D721Med (cell line): ENCODE measurements around the gene EML1.

Experiments
- DNase-seq: peaks from one replicate; pipeline ENCODE4 v3.0.0; 2011; ENCODE audit warnings: low spot score; ENCODE audit not compliant: insufficient read length
- FAIRE-seq: peaks from 2 replicates; lab custom pipeline; 2011; peaks lifted over from hg19 to GRCh38; lab: Jason Lieb, UNC
- CTCF ChIP-seq: IDR thresholded peaks from 2 replicates; pipeline ENCODE4 v1.5.1; 2012; ENCODE audit warnings: mild to moderate bottlenecking, control low read depth; ENCODE audit not compliant: insufficient read depth; ENCODE audit errors: missing control alignments

EML1 gene

GRCh38 chr14:99846808-99847207, 53.6 kb downstream of the EML1 start:
- TF ChIP-seq CTCF = no peak
- no peak for FAIRE-seq
- no peak for DNase-seq

DNA sequence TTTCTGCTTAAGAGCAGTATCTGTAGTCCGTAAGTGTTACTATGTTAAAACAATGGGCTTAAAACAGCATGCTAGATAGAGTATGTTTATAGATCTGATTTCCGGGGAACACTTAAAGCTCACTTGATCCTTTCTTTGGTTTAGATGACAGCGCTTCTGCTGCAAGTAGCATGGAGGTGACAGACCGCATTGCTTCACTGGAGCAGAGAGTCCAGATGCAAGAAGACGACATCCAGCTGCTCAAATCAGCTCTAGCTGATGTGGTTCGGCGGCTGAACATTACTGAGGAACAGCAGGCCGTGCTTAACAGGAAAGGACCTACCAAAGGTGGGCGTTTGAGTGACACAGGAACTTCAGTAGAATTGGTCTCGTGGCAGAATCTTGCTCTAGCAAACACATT, 57.5 kb downstream of the EML1 start:
- no peak for TF ChIP-seq CTCF
- DNase-seq = no peak
- no peak for FAIRE-seq

DNA sequence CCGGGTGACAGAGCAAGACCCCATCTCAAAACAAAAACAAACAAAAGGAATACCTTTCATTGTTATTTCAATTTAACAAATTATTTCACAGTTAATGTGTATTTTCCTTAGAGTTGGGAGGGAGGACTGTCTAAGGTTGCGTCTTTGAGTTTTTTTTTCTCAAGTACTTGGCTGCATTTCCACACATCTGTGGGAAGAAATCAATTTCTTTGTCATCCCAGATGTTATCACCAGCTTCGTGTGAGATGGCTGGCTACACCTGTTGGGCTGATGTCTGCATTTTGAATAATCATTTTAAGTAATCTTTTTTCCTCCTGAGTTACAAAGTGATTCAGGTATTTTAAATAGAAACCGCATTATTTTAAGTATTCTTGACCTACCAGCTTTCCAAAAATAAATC, 59.4 kb downstream of the EML1 start:
- TF ChIP-seq CTCF = no peak
- FAIRE-seq (no peak), DNase-seq (no peak)

DNA sequence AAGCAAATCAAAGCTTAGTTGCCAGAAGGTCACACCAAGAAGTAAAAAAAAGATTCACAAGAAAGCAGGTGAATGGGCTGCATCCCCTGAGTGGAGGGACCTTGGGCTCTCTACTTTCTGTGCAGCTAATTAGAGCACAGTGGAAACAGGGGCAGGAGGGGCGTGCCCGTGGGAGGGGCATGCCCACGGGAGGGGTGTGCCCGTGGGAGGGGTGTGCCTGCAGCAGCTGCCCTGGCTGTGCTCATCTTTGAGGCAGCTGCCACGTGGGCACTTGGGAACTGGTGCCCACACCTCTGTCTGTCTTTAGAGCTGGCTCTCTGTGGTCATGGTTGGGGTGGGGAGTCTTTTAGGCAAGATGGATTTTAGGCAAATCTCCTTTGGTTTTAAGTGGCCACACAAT, 60.0 kb downstream of the EML1 start:
- FAIRE-seq (no peak), DNase-seq (no peak)
- TF ChIP-seq CTCF = no peak

DNA sequence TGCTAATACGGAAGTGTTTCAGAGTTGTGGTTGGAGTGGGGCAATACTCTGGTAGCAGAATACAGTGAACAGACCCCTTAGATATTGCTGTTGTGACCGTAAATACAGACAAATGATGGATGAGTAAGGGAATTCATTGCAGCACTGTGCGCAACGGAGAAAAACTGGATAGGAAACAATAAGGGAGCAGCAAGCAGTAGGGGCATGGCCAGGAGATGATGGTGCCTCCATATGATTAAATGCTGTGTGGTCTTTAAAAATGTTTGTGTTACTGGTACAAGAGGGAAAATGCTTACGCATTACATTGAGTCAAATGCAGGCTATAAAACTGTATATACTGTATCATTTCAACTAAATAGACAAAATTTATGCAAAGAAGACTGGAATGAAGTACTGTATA, 61.6 kb downstream of the EML1 start:
- FAIRE-seq = no peak
- TF ChIP-seq CTCF = no peak

GRCh38 chr14:99855271-99855670, 62.1 kb downstream of the EML1 start:
- no peak for FAIRE-seq
- no peak for DNase-seq
- no peak for TF ChIP-seq CTCF

More for the DNA sequence above, 61.6 kb downstream of the EML1 start:
- DNase-seq = no peak

DNA sequence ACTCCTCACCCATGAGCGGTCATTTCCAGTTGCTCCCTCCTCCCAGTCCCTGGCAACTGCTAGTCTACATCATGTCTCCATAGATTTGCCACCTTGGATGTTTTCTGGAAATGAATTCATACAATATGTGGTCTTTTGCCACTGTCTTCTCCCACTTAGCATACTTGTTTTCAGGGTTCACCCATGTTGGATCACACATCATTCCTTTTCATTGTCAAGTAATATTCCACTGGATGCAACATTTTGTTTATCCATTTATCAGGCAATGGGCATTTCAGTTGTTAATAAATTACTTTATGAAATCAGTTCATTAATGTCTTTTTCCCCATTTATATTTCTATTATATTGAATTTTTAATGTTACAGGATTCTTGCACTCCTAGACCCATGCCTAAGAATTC, 64.3 kb downstream of the EML1 start:
- FAIRE-seq (no peak), DNase-seq (no peak)
- no peak for TF ChIP-seq CTCF
